ENCODE results near the gene RGCC.

The RGCC gene, protein sequence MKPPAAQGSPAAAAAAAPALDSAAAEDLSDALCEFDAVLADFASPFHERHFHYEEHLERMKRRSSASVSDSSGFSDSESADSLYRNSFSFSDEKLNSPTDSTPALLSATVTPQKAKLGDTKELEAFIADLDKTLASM

DNA sequence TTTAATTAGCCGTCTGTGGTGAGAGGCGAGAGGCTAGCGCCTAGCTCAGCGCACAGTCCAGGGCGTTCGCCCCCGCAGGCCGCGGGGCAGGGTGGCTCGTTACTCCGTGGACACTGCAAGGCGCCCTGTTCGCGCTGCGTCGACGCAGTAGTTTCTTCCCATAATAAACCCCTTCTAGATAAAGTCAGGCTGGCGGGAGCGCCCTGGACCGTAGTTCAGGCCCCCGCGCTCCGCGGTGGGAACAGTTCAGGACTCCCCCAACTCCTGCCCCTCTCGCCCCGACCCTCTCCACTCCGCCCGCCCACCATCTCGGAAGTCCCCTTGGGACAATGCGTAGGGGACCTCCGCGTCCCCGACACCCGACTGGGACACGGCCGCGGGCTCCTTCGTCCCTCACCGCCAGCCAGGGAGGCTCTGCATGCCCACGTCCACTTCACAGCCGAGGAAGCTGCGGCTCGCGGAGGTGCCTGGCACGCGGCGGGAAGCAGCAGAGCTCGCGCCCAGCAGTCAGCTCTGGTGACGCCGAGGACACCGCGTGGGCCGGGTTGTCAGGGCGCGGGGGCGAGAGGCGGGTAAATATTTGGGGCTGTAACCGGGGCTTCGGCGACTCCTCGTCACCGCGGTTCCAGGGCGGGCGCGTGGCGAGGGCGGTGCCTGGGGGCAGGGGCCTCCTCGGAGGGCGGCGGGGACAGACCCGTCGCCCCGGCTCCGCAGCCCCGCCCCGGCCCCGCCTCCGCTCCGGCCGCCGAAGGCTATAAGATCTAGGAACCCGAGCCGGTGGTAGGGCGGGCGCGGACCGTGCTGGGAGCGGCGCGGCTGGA, at the start of gene RGCC:
Gene RGCC, plus strand, starts transcription at position 783 of the 821 bp plus-strand sequence. CDS start 158 bp downstream, outside the sequence.
- DNase-seq (ENCODE audit: extremely low spot score): peak; percentile 91
- ChIA-PET POLR2A (interaction anchor here (1.2 kb wide), 1 partner anchor 14 kb away, joined by 4 read pairs; no protein-coding TSS in a partner anchor), CTCF (interaction anchor here (0.7 to 3.8 kb wide), 4 partner anchors 9 to 43 kb away, joined by 3 to 35 read pairs (median 4); no protein-coding TSS in a partner anchor)
- TF ChIP-seq CTCF (IDR thresholded peaks at IDR 0.05; ENCODE audit: control extremely low read depth, extremely low read depth, low read depth, missing control alignments): no peak

DNA sequence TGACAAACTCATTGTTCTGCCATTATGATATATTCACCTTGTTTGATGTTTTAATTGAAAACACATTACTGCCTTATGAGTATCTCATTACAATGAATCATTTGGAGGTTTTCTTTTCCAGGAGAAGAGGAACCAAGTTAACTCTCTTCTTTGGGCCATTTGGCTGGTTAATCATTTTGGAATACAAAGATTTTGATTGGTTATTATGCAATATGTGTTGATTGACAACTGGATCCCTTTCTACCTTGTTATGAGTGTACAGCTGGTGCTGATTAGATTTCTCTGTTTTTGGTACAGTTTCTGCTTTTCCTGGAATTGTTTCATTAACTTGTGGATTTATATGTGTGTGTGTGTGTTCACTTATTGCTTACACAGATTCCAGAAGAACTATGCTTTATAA, 49.2 kb upstream of the RGCC start:
- DNase-seq (ENCODE audit: extremely low spot score): no peak
- TF ChIP-seq CTCF (IDR thresholded peaks at IDR 0.05; ENCODE audit: control extremely low read depth, extremely low read depth, low read depth, missing control alignments): no peak
- ChIA-PET POLR2A (no interaction called here), CTCF (no interaction called here)

GRCh38 chr13:41408746-41409145, 48.6 kb upstream of the RGCC start:
- no peak for TF ChIP-seq CTCF (IDR thresholded peaks at IDR 0.05; ENCODE audit: control extremely low read depth, extremely low read depth, low read depth, missing control alignments)
- CTCF ChIA-PET: no interaction called here
- no peak for DNase-seq (ENCODE audit: extremely low spot score)
- POLR2A ChIA-PET: no interaction called here

DNA sequence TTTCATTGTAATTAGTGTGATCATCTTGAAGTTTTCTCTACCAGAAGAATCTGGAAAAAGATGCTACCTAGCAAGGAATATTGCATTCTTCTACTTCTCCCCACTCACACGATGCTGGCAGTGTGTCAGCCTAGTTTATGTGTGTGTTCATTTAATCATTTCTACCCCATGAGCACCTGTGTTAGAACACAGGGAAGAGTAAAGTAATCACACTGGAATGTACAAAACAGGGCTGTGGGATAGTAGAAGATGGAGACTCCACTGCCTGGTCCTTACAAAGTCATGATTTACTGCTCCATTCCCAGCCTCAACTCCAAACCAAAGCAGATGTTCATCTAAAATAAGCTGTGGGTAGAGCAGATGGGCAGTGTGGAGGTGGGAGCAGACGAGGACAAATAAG, 47.7 kb upstream of the RGCC start:
- no peak for TF ChIP-seq CTCF (IDR thresholded peaks at IDR 0.05; ENCODE audit: control extremely low read depth, extremely low read depth, low read depth, missing control alignments)
- ChIA-PET CTCF (no interaction called here), POLR2A (no interaction called here)

DNA sequence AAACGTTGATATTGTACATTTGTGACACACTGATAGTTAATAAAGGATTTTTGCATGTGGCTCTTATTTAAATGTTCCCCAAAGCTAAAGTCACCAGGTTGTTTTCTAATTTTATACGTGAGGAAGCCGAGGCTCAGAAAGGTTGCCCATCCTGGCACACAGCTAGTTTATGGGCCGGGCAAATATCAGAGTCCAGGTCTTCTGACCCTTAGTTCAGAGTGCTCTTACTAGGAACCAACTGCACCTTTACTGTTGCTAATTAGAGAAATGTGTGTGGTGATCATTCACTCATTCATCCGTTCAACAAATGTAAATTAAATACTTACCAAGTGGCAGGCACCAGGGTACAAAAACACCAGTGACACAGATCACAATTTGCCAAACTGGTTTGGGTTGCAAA, 46.3 kb upstream of the RGCC start:
- no peak for TF ChIP-seq CTCF (IDR thresholded peaks at IDR 0.05; ENCODE audit: control extremely low read depth, extremely low read depth, low read depth, missing control alignments)
- CTCF ChIA-PET: interaction anchor here (0.7 to 2.1 kb wide), 6 partner anchors 8 to 701 kb away, joined by 3 to 8 read pairs (median 3); no protein-coding TSS in a partner anchor
- POLR2A ChIA-PET: no interaction called here

More for the DNA sequence above, 47.7 kb upstream of the RGCC start:
- DNase-seq (ENCODE audit: extremely low spot score): no peak

DNA sequence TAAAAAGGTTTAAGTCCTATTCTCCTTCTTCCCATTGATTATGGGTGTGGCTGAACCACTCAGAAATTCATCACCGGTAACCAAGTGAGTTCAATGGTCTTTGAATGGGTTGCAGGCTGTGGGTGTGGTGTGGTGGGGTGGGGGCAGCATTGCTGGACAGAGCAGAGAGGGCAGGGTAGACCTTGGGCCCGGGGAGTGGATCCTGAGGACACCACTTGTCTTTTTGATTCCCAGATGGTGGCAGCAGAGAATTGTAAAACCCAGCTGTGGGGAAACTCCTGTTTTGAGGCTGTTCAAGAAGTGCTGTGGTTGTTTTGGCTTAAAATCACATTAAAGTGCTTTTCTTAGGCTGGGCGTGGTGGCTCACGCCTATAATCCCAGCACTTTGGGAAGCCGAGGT, 45.8 kb upstream of the RGCC start:
- ChIA-PET CTCF (interaction anchor here (0.7 to 2.1 kb wide), 7 partner anchors 9 to 700 kb away, joined by 3 to 8 read pairs (median 3); no protein-coding TSS in a partner anchor), POLR2A (no interaction called here)
- peak; percentile 33 for DNase-seq (ENCODE audit: extremely low spot score)
- no peak for TF ChIP-seq CTCF (IDR thresholded peaks at IDR 0.05; ENCODE audit: control extremely low read depth, extremely low read depth, low read depth, missing control alignments)

More for the DNA sequence above, 46.3 kb upstream of the RGCC start:
- DNase-seq (ENCODE audit: extremely low spot score): no peak
